Neural progenitor cell (in vitro differentiated cells): ENCODE results near the gene SPRR2D. TPM values are rescaled to one million over a fixed set of nuclear protein-coding genes. Genes with fewer than 3 reads are reported as not detected.

Experiments used
- DNase-seq: peaks from one replicate; pipeline ENCODE4 v3.0.0-alpha.2; 2016; ENCODE audit warnings: low spot score
- H2AFZ ChIP-seq: fragments of 200-600 bp; sonication (generic); replicated peaks from 2 replicates; pipeline ENCODE4 v1.6.1; 2016; ENCODE audit warnings: antibody characterized with exemption
- H3F3A ChIP-seq: fragments of 200-600 bp; sonication (generic); 2 replicates; pipeline ENCODE4 v1.6.1; 2016; ENCODE audit warnings: antibody characterized with exemption, low read depth
- H3K27ac ChIP-seq: fragments of 200-600 bp; sonication (generic); 2 replicates; pipeline ENCODE4 v1.5.1; 2016; ENCODE audit warnings: mild to moderate bottlenecking
- H3K27me3 ChIP-seq: fragments of 200-600 bp; sonication (generic); 2 replicates; pipeline ENCODE4 v1.6.1; 2016; ENCODE audit warnings: mild to moderate bottlenecking, moderate library complexity
- H3K36me3 ChIP-seq: fragments of 200-600 bp; sonication (generic); 2 replicates; pipeline ENCODE4 v1.5.1; 2016
- H3K4me1 ChIP-seq: fragments of 200-600 bp; sonication (generic); 2 replicates; pipeline ENCODE4 v1.6.1; 2016; ENCODE audit warnings: mixed run types
- H3K4me2 ChIP-seq: fragments of 200-600 bp; sonication (generic); 2 replicates; pipeline ENCODE4 v1.6.1; 2016
- H3K4me3 ChIP-seq: fragments of 200-600 bp; sonication (generic); 2 replicates; pipeline ENCODE4 v1.5.1; 2016
- H3K79me2 ChIP-seq: fragments of 200-600 bp; sonication (generic); 2 replicates; pipeline ENCODE4 v1.6.1; 2016; ENCODE audit warnings: low read depth
- H3K9ac ChIP-seq: fragments of 200-600 bp; sonication (generic); 2 replicates; pipeline ENCODE4 v1.6.1; 2016
- H3K9me3 ChIP-seq: fragments of 200-600 bp; sonication (generic); 2 replicates; pipeline ENCODE4 v1.5.1; 2016; ENCODE audit warnings: low read depth
- H4K20me1 ChIP-seq: fragments of 200-600 bp; sonication (generic); 2 replicates; pipeline ENCODE4 v1.6.1; 2016; ENCODE audit warnings: low read depth
- H3K27ac Mint-ChIP-seq: 3 replicates; pipeline ENCODE4 v1.8.0; 2021; ENCODE audit warnings: mixed read lengths
- H3K27me3 Mint-ChIP-seq: 2 replicates; pipeline ENCODE4 v1.8.0; 2022; ENCODE audit warnings: low read depth, mild to moderate bottlenecking, inconsistent platforms, moderate library complexity, mixed read lengths; ENCODE audit not compliant: insufficient read depth
- H3K36me3 Mint-ChIP-seq: 3 replicates; pipeline ENCODE4 v1.8.0; 2021; ENCODE audit warnings: mixed read lengths
- H3K4me1 Mint-ChIP-seq: 3 replicates; pipeline ENCODE4 v1.8.0; 2021; ENCODE audit warnings: mixed read lengths
- H3K4me3 Mint-ChIP-seq: 3 replicates; pipeline ENCODE4 v1.8.0; 2021; ENCODE audit warnings: mild to moderate bottlenecking, moderate library complexity, mixed read lengths
- H3K9me3 Mint-ChIP-seq: 3 replicates; pipeline ENCODE4 v1.8.0; 2020; ENCODE audit warnings: mixed read lengths
- EZH2 ChIP-seq: fragments of 200-600 bp; sonication (generic); IDR thresholded peaks from 2 replicates; pipeline ENCODE4 v1.6.1; 2017; ENCODE audit warnings: antibody characterized with exemption, mild to moderate bottlenecking, moderate library complexity
- EZH2phosphoT487 ChIP-seq: fragments of 200-600 bp; sonication (generic); IDR thresholded peaks from 2 replicates; pipeline ENCODE4 v1.6.1; 2017; ENCODE audit warnings: antibody characterized with exemption
- total RNA-seq: library from RNA; depleted of rRNA; stranded (reverse); fragments of >200 nt; gene quantifications from 2 replicates; pipeline ENCODE4 v1.2.3, GENCODE V29; 2015; ENCODE audit warnings: low replicate concordance
- TF ChIP-seq, protein P1 (sequence below): fragments of 200-600 bp; sonication (generic); IDR thresholded peaks from 2 replicates; pipeline ENCODE4 v1.5.1; 2017; ENCODE audit warnings: antibody characterized with exemption, mild to moderate bottlenecking

Gene SPRR2D
- not detected in 2 replicates for total RNA-seq

DNA sequence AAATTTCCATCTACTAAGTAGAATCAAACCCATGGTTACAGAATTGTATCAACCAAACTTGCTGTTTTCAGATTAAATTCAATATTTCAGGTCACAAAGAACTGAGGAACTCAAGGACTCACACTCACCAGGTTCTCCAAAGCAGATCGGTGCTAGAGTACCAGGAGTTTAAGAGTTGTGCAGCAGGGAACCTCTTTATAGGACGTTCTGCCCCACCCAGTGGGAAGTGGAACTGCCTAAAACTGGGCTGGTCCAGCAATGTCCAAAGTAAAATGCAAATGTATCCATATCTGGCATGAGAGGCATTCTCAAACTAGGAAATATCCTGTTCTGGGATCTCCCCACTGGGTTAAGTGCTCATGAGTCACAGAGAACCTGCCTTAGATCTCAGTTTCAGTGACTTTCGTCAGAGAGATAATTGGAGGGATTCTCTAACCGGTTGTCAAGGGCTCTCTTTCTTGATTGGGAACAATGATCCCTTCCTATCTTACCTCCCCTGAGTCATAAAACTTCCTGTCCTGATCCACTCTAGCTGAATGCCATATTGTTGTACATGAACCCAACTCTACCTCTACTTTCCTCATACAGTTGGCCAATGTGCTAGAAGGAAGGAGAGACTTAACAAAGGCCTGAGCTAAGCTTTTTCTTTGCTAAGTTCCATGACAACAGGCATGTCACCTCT lies at the start of gene SPRR2D:
Gene SPRR2D, minus strand, starts transcription at position 171 of the 682 bp plus-strand sequence. CDS start 774 bp downstream, outside the sequence.
- no peaks in the 10 kb centered on the region for H3K79me2 ChIP-seq
- Mint-ChIP-seq H3K27ac (no peak within 1 kb of the TSS), H3K27me3 (peaks cover 4% of the 10 kb centered on the region), H3K4me3 (no peak within 1 kb of the TSS), H3K36me3 (no peaks in the 10 kb centered on the region), H3K4me1 (no peaks in the 10 kb centered on the region), H3K9me3 (no peaks in the 10 kb centered on the region)
- TF ChIP-seq, protein P1, sequence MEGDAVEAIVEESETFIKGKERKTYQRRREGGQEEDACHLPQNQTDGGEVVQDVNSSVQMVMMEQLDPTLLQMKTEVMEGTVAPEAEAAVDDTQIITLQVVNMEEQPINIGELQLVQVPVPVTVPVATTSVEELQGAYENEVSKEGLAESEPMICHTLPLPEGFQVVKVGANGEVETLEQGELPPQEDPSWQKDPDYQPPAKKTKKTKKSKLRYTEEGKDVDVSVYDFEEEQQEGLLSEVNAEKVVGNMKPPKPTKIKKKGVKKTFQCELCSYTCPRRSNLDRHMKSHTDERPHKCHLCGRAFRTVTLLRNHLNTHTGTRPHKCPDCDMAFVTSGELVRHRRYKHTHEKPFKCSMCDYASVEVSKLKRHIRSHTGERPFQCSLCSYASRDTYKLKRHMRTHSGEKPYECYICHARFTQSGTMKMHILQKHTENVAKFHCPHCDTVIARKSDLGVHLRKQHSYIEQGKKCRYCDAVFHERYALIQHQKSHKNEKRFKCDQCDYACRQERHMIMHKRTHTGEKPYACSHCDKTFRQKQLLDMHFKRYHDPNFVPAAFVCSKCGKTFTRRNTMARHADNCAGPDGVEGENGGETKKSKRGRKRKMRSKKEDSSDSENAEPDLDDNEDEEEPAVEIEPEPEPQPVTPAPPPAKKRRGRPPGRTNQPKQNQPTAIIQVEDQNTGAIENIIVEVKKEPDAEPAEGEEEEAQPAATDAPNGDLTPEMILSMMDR, result no peak
- TF ChIP-seq EZH2phosphoT487 (no peak), EZH2 (no peak)
- H3K9me3 ChIP-seq, result peaks cover 5% of the 10 kb centered on the region
- H3K27ac ChIP-seq, result no peak within 1 kb of the TSS
- H3K9ac ChIP-seq, result no peak within 1 kb of the TSS
- H3K4me2 ChIP-seq, result no peak within 1 kb of the TSS
- H4K20me1 ChIP-seq, result no peaks in the 10 kb centered on the region
- no peak for DNase-seq
- H3K4me1 ChIP-seq, result no peaks in the 10 kb centered on the region
- H3K4me3 ChIP-seq, result no peak within 1 kb of the TSS
- H3K27me3 ChIP-seq, result no peaks in the 10 kb centered on the region
- H2AFZ ChIP-seq, result no peak within 1 kb of the TSS
- no peaks in the 10 kb centered on the region for H3K36me3 ChIP-seq
- H3F3A ChIP-seq, result no peaks in the 10 kb centered on the region

DNA sequence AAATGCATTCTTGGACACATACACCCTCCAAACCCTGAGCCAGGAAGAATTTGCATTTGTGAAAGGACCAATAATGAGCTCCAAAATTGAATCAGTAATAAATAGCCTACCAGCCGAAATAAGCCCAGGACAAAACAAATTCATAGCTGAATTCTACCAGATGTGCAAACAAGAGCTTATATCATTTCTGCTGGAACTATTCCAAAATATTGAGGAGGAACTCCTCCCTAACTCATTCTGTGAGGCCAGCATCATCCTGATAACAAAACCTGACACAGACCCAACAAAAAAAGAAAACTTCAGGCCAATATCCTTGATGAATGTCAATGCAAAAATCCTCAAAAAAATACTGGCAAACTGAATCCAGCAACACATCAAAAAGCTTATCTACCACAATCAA lies 46.7 kb upstream of the SPRR2D start:
- H3K9me3 Mint-ChIP-seq, result peaks cover 4% of the 10 kb centered on the region
- H3K4me1 Mint-ChIP-seq, result no peaks in the 10 kb centered on the region
- TF ChIP-seq EZH2, result no peak
- TF ChIP-seq, protein P1, result no peak
- TF ChIP-seq EZH2phosphoT487, result no peak
- no peak for DNase-seq
- H3K27me3 Mint-ChIP-seq, result peaks cover 5% of the 10 kb centered on the region
- H3K4me3 Mint-ChIP-seq, result no peak overlapping the region
- no peak overlapping the region for H3K4me2 ChIP-seq
- no peaks in the 10 kb centered on the region for H3K36me3 Mint-ChIP-seq
- peaks cover 22% of the 10 kb centered on the region for H3K9me3 ChIP-seq
- no peak overlapping the region for H3K27ac ChIP-seq
- H3K4me1 ChIP-seq, result no peaks in the 10 kb centered on the region
- no peaks in the 10 kb centered on the region for H3F3A ChIP-seq
- H3K9ac ChIP-seq, result no peak overlapping the region
- no peak overlapping the region for H3K27ac Mint-ChIP-seq
- no peaks in the 10 kb centered on the region for H3K27me3 ChIP-seq
- H3K36me3 ChIP-seq, result no peaks in the 10 kb centered on the region
- no peak overlapping the region for H3K4me3 ChIP-seq
- H4K20me1 ChIP-seq, result no peaks in the 10 kb centered on the region
- H2AFZ ChIP-seq, result no peak overlapping the region
- H3K79me2 ChIP-seq, result no peaks in the 10 kb centered on the region

DNA sequence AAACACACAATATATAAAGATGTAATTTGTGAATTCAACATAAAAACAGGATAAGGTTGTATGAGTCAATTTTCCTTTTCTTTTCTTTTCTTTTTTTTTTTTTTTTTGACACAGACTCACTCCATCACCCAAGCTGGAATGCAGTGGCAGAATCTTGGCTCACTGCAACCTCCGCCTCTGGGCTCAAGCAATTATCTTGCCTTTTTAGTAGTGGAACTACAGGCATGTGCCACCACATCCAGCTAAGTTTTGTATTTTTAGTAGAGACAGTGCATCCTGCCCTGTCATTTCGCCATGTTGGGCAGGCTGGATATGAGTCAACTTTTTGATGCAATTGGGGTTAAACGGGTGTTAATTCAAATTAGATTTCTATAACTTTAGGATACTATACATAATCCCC lies 40.8 kb upstream of the SPRR2D start:
- Histone ChIP-seq H3K27me3 (no peaks in the 10 kb centered on the region), H3K27ac (no peak overlapping the region), H3K36me3 (no peaks in the 10 kb centered on the region), H3K4me1 (no peaks in the 10 kb centered on the region), H3K4me3 (no peak overlapping the region), H3K79me2 (no peaks in the 10 kb centered on the region), H4K20me1 (no peaks in the 10 kb centered on the region), H3F3A (no peaks in the 10 kb centered on the region), H2AFZ (no peak overlapping the region), H3K4me2 (no peak overlapping the region), H3K9me3 (peaks cover 36% of the 10 kb centered on the region), H3K9ac (no peak overlapping the region)
- no peaks in the 10 kb centered on the region for H3K4me1 Mint-ChIP-seq
- no peak overlapping the region for H3K27ac Mint-ChIP-seq
- DNase-seq, result no peak
- peaks cover 7% of the 10 kb centered on the region for H3K9me3 Mint-ChIP-seq
- H3K4me3 Mint-ChIP-seq, result no peak overlapping the region
- TF ChIP-seq, protein P1, result no peak
- TF ChIP-seq EZH2 (no peak), EZH2phosphoT487 (no peak)
- H3K36me3 Mint-ChIP-seq, result no peaks in the 10 kb centered on the region
- H3K27me3 Mint-ChIP-seq, result peaks cover 3% of the 10 kb centered on the region
